Measurements from ENCODE around the gene RAB7A.

The RAB7A gene

DNA sequence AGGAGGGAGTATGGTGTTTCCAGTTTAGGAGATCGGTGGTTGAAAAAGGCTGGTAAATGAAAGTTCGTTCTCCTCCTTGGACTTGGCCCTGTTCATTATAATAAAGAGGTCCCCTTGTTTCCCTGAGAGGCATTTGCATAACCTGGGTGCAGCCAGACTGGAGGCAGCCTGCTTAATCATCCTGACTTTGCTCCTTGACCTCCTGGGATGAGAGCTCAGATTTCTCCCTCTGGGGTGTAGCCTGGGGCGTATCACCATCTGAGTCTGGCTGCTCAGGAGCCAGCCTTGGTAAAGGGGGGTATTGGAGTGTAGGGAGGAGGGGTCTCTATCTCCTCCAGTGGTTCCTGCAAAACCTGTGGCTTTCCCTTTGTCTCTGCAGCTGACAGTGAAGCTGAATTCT lies 132.2 kb downstream of the RAB7A start:
- DNase-seq = no peak

- DNase-seq = no peak
These were observed 133.6 kb downstream of the RAB7A start for GRCh38 chr3:128859630-128860029.

DNA sequence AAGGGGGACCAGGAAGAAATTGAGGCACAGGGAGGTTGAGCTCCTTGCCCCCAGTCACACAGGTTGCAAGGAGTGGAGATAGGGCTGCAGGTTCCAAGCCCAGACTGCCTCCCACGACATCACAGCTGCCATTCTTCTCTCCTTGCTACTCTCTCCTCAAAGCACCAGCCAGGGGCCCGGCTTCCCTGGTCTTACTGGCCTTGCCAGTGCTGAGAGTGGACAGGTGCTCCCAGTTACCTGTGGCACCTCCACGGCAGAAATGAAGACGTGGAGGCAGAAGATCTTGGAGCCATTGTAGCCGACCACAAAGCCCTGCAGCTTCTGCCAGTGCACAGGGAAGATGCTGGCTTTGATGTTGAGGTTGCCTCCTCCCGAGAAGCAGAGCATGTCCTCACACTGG lies 135.5 kb downstream of the RAB7A start:
- DNase-seq = no peak

DNA sequence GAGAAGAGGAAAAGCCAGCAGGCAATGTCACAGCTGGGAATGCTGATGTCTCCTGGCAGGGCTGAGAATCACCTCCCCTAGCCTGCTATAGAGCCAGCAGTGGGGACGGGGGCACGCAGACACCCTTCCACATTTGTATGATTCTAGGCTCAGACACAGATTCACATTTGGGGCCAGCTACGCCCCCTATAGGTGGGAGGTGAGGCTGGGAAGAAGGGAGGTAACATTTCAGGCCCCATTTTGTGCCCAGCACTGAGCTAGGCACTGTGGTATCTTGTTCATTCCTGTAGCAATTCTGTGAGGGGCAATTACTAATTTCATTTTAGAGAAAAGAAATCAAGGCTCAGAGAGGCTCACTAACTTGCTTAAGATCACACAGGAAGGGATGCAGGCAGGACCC lies 137.6 kb downstream of the RAB7A start:
- no peak for DNase-seq

Data from NCI-H1092 treated with DMSO at 0.1 percent for 48 hours (cell line).